Stimulated activated CD8-positive, alpha-beta memory T cell treated with anti-CD3 and anti-CD28 coated beads, Interleukin-4, amount 100 ng/mL, for 1 hour (primary cell): ENCODE data around the gene PIP5KL1.
"Not testable (repeated sequence)": the region's sequence is repeated elsewhere in the genome, so short reads cannot be mapped to it uniquely, and the experiment has no call there.

Experiments
- DNase-seq, 2 donors: peaks; one replicate each; pipeline ENCODE4 v3.0.0-alpha.2; 2020; ENCODE audit warnings: low read depth in 2 of 2, low spot score in 1 of 2

Gene PIP5KL1

DNA sequence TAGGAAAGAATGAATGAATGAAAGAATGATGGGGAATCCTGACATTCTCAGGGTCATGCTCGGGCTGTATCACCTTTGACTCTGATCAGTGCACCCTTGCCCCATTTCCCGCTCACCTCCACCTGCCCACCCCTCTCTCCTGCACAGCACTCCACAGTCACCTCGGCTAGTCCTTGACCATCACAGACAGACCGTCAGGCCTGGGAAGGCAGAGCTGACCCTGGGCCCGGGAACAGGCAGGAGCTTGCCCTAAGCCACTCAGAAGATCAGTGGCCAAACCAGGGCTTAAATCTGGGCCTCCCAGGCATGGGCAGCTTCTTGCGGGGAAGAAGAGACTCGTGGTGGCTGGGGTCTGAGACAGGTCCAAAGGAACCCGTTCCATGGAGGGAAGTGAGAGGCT lies 34.8 kb downstream of the PIP5KL1 start:
- no peak for DNase-seq

DNA sequence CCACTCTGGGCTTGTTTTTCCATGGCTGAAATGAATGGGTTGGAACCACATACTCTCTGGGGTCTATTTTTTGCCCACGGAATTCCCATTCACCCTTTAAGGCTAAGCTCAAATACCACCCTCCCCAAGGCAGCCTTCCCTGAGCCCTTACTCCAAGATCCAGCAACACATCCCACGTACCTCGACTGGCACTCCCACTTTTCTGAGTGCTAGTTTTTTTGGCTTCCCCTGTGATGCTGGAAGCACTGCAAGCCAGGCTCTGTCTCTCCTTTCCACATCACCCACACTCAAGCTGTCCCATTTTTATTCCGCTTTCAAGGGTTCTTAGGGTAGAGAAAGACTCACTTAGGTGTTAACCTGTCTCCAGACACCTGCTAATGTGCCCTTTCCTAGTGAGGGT lies 37.2 kb downstream of the PIP5KL1 start:
- DNase-seq, result no peak

DNA sequence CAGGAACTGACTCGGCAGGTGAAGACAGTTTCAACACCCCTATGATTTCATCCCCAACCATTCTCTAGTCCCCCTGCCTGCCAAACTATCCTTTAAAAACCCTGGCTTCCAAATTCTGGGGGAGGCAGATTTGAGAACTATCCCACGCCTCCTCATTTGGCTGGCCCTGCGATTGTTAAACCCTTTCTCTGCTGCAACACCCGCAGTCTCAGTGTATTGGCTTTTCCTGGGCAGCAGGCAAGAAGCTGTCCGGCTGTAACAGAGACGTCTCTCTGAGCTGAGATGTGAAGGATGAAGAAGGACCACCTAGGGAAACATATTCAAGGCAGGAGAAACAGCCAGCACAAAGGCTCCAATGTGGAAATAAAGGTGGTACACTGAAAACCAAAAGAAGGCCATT lies 37.7 kb downstream of the PIP5KL1 start:
- DNase-seq, result no peak

DNA sequence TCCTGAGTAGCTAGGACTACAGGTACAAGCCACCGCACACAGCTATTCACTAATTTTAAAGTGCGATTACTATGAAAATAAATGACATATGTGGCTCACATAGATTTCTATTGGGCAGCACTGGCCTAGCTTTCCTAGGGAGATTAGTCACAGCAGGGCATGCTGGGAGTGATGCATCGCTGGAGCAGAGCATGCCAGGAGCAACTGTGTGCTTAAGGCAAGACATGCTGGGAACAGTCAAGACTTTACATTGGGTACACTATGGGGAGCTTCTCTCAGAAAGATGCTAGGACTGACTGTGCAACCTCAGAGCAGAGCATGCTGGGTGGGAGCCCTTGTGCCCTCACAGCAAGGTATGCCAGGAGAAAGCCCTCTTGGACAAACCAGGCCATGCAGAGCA lies 40.5 kb downstream of the PIP5KL1 start:
- DNase-seq, result no peak

DNA sequence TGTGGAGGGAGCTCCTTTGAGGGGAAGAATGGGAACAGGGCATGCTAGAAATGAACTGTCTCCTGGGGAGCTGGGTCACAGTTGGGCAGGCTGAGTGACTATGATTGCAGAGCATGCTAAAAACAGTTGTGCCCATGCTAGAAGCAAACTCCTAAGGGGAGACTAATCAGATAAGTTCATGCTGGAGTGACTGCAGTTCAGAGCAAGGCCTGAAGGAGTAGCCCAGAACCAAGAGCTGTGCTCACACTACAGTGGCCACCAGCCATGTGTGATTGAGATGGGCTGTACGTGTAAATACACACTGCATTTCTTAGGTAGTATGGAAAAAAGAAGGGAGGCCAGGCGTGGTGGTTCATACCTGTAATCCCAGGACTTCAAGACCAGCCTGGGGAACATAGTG lies 42.8 kb downstream of the PIP5KL1 start:
- DNase-seq, result no peak

DNA sequence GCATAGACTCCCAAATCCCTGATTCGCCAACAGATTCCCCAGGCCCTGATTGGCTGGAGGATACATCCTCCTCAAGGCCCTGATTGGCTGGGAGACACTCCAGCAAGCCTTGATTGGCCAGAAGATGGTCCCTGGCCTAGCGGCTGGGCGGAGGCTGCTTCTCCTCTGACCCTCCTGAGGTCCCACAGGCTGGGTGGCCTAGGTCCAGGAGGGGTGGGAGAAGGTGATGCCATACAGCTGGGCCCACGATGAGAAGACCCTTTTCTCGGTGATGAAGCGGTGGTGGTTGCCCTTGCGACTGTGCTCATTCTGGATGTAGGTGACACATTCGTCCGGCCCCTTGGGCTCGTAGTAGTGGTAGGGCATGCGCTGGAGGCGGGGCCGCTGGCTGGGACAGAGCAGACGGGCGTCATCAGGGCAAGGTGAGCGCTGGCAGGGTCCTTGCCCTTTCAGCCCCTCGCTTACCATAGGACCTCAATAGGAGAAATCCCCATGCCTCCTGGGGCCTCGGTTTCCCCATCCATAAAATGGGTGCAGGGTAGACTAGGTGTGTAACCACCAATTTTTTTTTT lies 44.1 kb downstream of the PIP5KL1 start:
- DNase-seq, result no peak

DNA sequence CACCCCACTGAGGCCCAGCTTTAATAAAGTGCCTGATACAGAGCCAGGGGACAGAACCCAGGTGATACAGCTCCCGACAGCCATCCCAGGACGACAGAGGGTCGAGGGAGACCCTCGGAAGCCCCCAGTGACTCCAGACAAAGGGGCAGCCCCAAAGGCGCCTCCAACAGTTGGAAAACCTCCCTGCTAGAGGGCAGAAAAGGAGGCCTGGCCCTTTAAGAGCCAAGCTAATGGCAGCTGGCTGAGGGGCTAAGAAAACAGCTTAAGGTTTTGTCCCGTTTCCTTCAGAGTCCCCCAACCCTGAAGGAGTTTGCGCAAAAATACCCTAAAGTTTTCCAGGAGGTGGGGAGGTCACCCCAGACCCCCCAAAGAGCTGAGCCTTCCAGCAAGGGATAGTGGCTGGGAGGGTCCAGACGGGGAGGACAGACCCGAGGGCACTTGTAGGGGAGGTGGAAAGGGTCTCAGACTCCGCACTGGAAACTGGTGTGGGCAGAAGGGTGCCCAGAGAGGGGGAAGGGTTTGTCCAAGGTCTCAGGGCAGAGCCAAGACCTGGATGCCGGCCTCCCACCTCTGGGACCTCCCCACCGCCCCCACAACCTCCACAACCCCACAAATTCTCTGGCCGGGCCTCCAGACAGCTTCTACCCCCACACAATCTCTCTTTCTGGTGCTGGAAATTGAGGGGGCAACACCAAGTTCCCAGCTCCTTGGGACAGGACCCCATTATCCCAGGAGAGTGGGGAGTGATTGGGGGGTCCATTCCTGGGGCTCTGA lies 44.9 kb downstream of the PIP5KL1 start:
- no peak for DNase-seq

DNA sequence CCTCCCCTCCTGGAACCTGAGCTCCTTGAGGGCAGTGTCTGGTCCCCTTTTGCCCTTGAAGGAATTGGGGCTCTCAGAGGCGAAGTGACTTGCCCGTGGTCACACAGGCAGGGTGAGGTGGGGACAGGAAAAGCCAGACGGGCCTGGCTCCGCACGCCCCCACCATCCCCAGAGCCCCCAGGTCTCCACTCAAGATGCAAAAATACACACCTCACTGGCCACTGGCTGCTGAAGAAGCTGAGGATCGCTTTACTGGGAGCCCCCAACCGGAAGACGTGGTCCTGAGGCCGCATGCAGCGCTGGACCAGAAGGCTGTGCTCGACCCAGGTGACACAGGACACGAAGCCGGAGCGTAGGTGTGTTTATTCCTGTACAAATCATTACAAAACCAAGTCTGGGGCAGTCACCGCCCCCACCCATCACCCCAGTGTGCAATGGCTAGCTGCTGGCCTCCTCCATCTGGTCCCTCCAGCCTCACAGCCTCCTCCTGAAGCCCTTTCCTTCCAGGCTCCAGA lies 45.5 kb downstream of the PIP5KL1 start:
- DNase-seq, result no peak

DNA sequence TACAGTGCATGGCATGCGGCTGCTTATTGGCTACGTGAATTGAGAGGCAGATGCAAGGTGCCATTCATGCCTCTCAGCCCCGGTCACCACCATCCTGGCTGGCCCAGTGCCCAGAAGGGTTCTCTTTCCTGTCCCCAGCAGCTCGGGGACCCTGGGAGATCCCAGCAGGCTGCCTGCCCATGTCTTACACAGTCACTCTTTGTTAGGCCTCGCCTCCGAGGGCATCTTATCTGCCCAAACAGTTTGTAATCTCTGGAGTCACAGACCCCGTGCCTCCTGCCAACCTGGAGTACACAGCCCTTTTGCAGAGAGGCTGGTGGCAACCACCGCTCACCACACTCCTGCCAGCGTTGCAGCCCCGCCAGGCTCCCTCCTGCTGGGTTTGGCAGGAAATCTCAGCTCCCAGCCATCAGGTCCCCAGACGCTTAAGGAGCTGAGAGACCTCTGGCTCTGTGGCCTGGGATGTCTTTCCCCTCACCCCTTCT lies 46.1 kb downstream of the PIP5KL1 start:
- DNase-seq, result no peak

DNA sequence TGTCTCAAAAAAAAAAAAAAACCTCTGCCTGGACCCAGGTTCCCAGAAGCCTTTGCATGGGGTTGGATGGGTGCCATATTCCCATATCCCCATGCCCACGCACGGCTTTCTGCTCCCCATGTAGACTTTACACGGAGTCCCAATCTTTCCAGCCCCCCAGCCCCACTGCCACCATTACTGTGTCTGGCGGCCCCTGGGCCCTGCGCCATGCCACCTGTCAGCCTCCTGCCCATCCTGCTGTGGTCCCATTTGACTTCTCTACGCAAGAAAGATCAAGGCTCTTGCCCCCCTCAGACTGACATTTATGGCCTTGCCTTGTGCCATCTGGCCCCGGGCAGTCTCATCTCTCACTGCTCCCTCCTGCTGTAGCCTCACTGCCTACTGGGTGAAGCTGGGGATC lies 46.6 kb downstream of the PIP5KL1 start:
- DNase-seq, result no peak

DNA sequence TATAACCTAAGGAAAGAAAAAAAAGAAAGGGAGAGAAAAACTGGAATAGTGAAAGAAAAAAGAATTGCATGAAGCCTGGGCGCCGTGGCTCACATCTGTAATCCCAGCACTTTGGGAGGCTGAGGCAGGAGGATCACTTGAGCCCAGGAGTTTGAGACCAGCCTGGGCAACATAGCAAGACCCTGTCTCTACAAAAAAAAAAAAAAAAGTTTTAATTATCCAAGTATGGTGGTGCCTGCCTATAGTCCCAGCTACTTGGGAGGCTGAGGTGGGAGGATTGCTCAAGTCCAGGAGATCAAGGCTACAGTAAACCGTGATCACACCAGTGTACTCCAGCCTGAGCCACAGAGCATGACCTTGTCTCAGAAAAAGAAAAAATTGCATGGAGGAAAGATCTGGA lies 48.9 kb downstream of the PIP5KL1 start:
- not testable (repeated sequence) for DNase-seq

DNA sequence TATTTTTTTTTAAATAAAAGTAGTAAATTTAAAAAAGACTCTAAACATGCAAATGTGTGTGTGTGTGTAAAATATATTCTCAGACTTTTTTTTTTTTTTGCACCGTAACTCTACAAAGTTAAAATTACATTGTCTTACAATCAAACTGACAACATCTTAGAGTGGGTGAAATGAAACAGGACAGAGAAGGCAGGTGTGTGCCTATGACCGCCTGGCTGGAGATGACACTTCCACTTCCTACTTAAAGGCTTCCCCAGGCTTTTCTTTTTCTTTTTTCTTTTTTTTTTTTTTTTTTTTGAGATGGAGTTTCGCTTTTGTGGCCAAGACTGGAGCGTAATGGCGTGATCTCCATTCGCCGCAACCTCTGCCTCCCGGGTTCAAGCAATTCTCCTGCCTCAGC lies 50.4 kb downstream of the PIP5KL1 start:
- no peak for DNase-seq

DNA sequence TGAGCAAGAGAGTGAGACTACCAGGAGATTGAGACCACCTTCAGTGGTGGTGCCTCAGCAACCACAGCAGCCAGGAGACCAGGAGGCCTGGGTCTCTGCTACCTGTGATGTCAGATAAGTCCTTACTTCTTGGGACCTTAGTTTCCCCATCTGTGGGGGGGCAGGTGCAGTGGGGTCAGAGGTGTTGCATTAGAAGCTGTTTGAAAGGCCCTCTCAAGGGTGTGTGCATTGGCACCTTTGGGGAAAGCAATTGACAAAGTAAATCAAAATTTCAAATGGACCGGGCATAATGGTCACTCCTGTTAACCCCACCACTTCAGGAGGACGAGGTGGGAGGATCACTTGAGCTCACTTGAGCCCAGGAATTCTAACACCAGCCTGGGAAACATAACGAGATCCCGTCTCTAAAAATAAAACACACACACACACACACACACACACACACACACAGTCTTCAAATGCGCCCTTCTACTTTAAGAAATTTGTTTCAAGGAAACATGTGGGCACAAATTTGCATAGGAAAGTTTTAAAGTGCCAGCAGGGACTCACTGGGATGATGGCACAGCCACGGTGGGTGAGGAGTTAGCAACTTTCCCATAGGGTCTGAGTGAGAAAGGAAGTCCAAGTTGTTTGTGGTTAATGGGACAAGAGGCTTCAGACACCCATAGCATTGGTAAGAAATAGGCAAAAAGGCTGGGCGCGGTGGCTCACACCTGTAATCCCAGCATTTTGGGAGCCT lies 51.8 kb downstream of the PIP5KL1 start:
- DNase-seq, result no peak

DNA sequence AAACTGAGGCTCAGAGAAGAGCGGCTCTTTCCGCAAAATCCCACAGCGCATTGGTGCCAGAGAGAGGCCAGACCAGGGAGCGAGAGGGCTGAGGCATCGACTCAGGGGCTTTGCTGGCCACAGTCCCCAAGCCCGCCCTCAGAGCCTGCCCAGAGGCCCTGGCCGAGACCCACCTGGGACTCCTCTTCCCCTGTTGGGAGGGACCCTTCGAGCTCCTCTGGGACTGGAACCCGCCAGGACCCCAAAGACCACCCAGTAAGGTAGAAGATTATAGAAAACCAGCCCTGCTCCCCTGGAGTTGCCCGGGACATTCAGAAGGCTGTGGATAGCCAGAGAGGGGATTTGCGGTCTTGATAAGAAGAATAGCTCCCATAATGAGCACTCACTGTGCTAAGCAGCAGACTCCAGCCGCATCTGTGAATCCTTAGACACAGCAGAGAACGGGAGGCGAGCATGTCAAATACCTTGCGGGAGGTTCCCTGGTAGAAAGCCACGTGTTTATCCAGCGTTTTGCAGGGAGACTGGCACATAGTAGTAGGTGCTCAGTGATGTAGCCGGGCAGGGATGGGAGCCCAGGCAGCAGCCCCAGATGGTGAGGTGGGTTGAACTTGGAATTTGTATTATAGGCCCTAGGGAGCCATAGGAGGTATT lies 52.5 kb downstream of the PIP5KL1 start:
- no peak for DNase-seq

DNA sequence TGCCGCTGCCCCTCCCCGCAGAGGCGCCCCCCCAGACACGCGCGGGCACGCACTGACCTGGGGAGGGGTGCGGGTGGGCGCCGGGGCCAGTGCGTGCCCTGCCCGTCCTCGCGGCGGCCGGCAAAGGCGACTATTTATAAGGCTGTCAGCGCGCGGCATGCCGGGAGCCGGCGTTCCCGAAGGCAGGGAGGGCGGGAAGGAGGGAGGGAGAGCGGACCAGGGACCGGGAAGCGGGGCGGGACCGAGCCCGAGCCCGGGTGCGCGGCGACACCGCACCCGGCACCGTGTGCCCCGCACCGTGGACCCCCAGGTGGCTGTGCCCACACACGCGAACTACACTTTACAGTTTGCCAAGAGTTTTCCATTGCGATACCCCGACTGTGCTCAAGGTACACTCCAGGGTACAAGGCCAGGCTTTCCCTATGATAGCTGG lies 53.0 kb downstream of the PIP5KL1 start, which contains the start of gene AK1:
TSS of gene AK1 (minus strand) at position 110 of the 433 bp plus-strand sequence. CDS start 3,058 bp downstream, outside the sequence.
- no peak for DNase-seq

DNA sequence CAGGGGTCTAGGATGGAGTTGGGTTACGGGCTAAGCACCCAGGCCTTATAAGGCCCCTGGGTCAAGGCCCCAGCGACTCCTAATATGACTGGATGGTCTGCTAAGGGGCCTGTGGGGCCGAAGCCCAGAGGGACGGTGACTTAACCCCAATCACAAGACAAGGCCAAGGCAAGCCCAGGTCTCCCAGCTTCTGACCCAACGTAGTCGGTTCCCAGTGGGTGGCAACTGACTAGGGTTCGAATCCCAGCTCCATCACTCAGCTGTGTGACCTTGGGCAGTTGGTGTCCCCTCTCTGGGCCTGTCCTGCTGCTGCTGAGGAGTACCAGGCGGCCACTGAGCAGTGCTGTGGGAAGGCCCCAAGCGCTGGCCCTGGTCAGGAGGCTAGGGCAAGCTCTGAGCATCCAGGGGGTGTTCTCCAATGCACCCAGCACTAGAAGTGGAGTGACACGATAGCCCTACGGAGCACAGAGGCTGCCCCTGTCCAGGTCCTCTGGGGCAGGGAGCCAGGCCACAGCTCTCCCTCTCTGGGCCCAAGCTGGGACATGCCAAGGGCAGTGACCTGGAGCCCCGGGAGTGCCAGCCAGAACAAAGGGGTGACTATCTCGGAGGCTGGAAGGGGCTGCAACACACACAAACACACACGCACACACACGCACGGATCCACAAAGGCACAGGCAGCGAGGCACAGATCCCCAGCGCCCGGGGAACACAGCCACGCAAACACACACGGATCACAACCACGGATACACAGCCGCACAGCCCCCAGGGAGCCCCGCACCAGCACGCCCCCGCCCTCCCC lies 53.6 kb downstream of the PIP5KL1 start:
- DNase-seq, result no peak

DNA sequence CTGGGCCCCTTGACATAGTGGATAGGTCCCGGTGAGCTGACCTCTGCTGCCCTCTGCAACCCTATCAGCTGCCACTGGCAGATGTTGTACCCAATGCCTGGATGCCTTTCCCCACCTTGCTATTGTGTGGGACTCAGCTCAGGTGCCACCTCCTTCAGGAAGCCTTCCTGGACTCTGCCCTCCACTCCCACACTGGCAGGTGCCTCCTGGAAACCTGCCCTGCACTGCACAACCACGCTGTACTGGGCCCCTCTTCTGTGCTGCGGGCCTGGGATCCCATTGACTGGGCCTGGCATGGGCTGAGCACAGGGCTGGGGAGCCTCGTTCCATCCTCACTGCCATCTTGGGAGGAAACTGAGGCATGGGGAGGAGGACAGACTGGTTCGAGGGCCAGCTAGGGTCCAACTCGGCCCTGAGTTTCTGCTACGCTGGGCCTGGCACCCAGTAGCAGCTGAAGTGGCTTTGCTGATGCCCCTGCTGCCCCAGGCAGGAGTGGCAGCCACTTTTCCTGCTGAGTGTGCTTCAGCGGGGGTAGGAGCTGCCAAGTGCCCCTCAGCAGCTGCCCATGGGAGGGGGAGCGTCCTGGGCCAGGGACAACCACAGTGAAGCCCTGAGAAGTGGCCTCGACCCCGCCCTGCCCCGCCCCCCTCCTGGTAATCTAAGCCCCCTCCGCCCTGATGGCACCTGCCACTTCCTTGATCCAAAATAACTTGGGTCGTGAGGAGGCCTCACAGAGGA lies 54.4 kb downstream of the PIP5KL1 start:
- DNase-seq, result no peak

DNA sequence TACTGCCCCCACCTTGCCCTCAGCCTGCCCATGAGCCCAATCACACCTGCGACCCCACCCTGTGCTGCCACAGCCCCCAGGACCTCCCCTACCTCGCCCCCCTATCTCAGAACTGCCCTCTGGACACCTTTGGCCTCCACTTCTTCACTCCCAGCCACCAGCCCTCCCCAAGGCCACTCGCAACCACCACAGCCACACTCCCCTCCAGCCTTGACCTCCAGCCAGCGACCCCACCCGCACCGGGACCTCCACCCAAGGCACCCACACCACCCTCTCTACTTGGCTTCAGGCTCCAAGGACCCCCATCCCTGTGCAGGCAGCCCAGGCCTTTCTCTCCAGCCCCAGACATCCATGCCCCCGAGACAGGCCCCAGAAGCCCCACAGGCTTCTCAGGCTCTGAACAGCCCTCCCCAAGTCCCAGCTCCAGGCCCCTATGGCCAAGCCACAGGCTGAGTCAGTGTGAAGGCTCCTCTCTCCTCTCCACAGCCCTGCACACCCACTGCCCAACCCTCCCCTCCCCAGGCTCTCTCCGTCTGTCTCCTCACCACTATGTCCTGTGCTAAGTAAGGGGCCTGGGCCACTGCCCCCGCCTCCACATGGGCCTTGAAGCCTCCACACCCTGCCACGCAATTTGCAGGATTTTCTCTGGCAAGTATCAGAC lies 55.1 kb downstream of the PIP5KL1 start:
- no peak for DNase-seq
